Epithelial cell of proximal tubule (primary cell): ENCODE data around the gene TEF. TPM values are rescaled to one million over a fixed set of nuclear protein-coding genes. Genes with fewer than 3 reads are reported as not detected.
"Not testable (repeated sequence)": the region's sequence is repeated elsewhere in the genome, so short reads cannot be mapped to it uniquely, and the experiment has no call there.

ENCODE experiments used
- DNase-seq: peaks from one replicate; pipeline ENCODE4 v3.0.0-alpha.2; 2011; ENCODE audit warnings: low read depth
- H3K4me3 ChIP-seq: 2 replicates; pipeline ENCODE4 v1.5.1; 2011; ENCODE audit warnings: low read depth, mild to moderate bottlenecking, low read length
- CTCF ChIP-seq: conservative IDR thresholded peaks from 2 replicates; pipeline ENCODE4 v1.5.1; 2012; ENCODE audit warnings: low read depth, mild to moderate bottlenecking, low read length
- total RNA-seq: library from RNA; depleted of rRNA; stranded (reverse); fragments of >200 nt; gene quantifications from 2 replicates; pipeline ENCODE4 v1.2.3, GENCODE V29; 2015

The TEF gene
- total RNA-seq, 1 donor from 2014 or later = 0.81 TPM

- H3K4me3 ChIP-seq = no peak overlapping the region
- DNase-seq = no peak
- TF ChIP-seq CTCF = no peak
These were observed 12.2 kb downstream of the TEF start for GRCh38 chr22:41394012-41394356.

GRCh38 chr22:41395531-41396240 is 13.9 kb downstream of the TEF start:
- TF ChIP-seq CTCF = no peak
- no peak overlapping the region for H3K4me3 ChIP-seq
- no peak for DNase-seq

GRCh38 chr22:41397143-41397811 is 15.5 kb downstream of the TEF start:
- no peak for TF ChIP-seq CTCF
- H3K4me3 ChIP-seq = no peak overlapping the region

GRCh38 chr22:41398921-41399320 is 17.2 kb downstream of the TEF start:
- H3K4me3 ChIP-seq = no peak overlapping the region
- TF ChIP-seq CTCF = no peak
- no peak for DNase-seq

More at GRCh38 chr22:41397143-41397811, 15.5 kb downstream of the TEF start:
- DNase-seq = no peak

- TF ChIP-seq CTCF = no peak
- no peak overlapping the region for H3K4me3 ChIP-seq
- DNase-seq = no peak
These were observed 20.3 kb downstream of the TEF start for GRCh38 chr22:41401781-41402648.

- H3K4me3 ChIP-seq, DNase-seq: not testable (repeated sequence)
These were observed 21.1 kb downstream of the TEF start for GRCh38 chr22:41402851-41403250.
